AML-193 (cell line): ENCODE data around the gene STK32B.

Source experiments
- DNase-seq, 2 experiments: peaks; one replicate each; lab custom pipeline; 2025; lab: John Stamatoyannopoulos, UW

The STK32B gene

DNA sequence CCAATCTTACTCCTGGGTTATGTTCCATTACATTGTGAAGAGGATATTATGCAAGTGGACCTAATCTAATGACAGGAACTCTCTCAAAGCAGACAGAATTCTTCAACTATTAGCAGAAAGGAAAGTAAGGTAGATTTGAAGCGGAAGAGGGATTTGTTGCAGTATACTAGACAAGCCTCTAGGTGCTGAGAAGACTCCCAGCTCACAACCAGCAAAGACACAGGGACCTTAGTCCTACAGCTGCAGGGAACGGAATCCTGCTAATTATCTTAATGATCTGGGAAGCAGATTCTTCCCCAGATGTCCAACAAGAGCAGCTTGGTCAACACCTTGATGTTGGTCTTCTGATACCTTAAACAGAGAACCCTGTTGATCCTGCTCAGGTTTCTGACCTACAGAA lies 73.6 kb downstream of the STK32B start:
- no peak for DNase-seq

- no peak for DNase-seq
Observed at GRCh38 chr4:5125321-5125720, 74.0 kb downstream of the STK32B start.

- DNase-seq: no peak
Observed at GRCh38 chr4:5126231-5126630, 75.0 kb downstream of the STK32B start.

GRCh38 chr4:5126857-5127256 lies 75.6 kb downstream of the STK32B start:
- DNase-seq: no peak

DNA sequence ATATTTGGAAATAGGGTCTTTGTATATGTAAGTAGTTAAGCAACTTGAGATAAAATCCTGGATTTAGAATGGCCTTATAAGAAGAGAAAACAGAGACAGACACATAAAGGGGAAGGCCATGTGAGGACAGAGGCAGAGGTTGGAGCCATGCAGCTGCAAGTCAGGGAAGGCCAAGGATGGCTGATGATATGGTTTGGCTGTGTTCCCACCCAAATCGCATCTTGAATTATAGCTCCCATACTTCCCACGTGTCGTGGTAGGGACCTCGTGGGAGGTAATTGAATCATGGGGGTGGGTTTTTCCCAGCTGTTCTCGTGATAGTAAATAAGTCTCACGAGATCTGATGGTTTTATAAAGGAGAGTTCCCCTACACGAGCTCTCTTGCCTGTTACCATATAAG lies 76.3 kb downstream of the STK32B start:
- DNase-seq: no peak

DNA sequence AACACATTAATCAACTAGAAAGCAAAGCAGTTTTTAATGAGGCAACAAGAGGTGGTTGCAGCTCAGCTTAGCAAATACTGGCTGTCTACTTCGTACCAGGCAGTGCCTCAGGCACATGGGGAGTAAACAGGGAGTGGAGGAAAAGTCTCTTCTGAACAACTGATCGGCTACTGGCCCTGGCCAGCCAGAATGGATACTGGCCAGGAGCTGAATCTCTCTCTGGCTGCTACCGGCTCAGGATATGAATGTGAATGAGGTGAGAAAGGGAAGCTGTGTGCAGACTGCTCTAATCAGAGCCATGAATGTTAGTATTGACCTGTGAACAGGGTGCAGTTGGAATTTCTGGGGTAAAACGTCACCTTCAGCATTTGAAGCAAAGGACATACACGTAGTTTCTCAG lies 77.3 kb downstream of the STK32B start:
- DNase-seq: no peak

DNA sequence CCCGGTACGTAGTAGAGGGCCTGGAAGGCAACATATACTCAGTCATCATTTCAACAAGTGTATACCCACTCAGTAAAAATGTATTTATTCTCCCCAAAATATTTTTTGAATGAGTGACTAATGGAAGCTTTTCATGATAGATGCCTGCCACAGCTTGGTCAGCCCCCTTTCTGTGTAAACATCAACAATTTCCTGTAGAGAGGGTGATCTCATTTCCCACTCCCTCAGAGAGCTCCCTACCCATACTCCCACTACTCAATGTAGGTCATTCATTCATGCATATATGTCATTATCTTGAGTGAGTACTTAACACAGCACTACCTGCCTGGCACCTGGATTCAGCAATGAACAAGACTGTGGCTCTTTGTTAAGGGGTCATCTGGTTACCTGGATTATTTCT lies 81.9 kb downstream of the STK32B start:
- no peak for DNase-seq

- no peak for DNase-seq
Observed at GRCh38 chr4:5133933-5134594, 82.8 kb downstream of the STK32B start.

DNA sequence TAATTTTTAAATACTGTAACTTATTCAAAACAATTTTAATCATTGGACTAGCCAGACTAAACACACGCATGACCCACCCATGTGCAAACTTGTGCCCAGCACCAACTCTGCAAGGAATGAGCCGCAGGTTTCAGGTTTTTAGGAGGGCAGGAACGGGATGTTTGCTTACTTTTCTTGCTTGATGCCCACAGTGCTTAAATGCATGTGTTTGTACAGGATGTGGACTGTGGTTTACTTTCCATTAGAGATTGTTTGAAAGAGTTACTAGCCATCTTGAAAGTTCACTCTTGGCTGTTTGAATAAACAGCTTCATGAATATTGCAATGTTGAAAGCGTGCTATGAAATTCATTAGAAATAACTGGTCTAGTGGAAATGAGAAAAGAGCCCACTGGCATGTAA lies 83.3 kb downstream of the STK32B start:
- no peak for DNase-seq

- no peak for DNase-seq
Observed at GRCh38 chr4:5137226-5137625, 85.9 kb downstream of the STK32B start.

DNA sequence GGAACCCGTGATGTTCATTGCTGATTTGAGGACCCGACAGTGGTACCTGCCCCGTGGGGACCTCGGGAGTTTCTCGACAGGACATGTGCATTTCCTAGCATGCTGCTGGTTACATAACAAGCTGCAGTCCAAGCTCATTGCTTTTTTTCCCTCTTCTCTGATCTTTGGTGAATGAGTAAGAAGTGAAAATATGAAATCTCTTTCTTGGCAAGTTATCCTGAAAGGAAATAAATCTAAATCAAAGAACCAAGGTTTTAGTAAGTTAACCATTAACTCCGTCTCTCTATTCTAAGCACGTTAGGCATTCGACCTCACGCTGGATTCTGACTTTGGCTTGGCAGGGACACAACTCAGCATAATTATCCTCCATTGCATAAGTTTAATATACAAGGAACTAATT lies 86.6 kb downstream of the STK32B start:
- no peak for DNase-seq

DNA sequence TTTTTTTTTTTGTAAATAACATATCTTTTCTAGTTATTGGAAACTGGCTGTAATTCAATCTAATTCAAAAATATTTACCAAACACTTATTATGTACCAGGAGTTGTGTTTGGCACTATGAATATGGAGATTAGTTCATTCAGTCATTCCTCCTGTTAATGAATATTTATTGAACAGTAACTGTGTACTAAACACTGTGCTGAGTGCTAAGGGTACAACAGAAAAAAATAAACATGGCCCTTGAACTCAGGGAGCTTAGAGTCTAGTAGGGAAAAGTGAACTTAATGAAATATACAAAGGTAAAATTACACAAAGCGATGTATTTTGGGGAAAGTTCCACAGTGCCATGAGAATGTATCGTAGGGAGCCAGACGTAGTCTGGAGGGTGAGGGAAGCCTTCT lies 87.1 kb downstream of the STK32B start:
- no peak for DNase-seq

DNA sequence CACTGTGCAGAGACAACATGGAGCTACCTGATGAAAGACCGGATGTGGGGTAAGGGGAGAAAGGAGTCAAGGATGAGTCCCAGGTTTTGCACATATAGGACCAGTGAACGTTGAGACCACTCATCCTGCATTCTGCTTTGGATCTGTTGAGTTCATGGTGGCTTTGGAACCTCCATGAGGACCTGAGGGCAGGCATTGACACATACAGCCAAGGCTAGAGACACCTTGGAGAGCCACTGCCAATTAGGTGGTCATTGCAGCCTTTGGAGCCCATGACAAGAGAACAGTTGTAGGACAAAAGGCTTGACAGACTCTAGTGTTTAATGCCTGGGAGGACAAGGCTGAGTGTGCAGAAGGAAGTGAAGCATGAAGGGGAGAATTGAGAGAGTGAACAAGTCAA lies 87.9 kb downstream of the STK32B start:
- DNase-seq: no peak

- DNase-seq: no peak
Observed at GRCh38 chr4:5141802-5142201, 90.5 kb downstream of the STK32B start.

DNA sequence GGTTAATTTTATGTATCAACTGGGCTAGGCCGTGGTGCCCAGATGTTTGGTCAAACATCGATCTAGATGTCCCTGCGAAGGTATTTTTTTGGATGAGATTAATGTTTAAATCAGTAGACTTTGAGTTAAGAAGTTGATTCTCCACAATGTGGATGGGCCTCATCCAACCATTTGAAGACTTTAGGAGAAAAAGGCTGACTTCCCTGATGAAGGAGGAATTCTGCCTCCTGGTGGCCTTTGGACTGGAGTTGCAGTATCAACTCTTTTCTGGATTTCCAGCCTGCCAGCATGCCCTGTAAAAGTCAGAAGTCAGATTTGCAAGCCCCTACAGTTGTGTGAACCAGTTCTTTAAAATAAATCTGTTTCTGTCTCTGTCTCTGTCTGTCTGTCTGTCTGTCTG lies 91.4 kb downstream of the STK32B start:
- DNase-seq: peak; percentile 28 to 48

- no peak for DNase-seq
Observed at GRCh38 chr4:5143306-5143861, 92.1 kb downstream of the STK32B start.

- DNase-seq: no peak
Observed at GRCh38 chr4:5143940-5144339, 92.7 kb downstream of the STK32B start.

DNA sequence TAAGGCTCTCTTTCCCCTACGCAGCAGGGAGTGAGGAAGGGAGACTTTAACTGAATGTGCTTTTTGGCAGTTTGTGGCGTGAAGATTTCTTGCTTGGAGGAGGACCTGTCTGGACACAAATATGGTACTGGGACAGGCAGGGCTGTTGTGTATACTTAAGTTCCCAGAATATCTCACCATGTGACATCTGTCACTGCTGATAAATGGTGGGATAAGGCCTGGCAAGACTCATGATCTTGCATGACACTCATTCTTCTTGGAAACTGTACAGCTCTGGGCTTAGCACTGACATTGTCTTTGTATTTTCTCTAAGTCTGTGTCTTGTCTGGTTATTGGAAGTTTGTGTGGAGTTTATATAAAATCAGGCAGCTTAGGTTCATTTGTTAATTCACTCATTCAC lies 93.1 kb downstream of the STK32B start:
- no peak for DNase-seq

GRCh38 chr4:5146248-5146647 lies 95.0 kb downstream of the STK32B start:
- DNase-seq: no peak

DNA sequence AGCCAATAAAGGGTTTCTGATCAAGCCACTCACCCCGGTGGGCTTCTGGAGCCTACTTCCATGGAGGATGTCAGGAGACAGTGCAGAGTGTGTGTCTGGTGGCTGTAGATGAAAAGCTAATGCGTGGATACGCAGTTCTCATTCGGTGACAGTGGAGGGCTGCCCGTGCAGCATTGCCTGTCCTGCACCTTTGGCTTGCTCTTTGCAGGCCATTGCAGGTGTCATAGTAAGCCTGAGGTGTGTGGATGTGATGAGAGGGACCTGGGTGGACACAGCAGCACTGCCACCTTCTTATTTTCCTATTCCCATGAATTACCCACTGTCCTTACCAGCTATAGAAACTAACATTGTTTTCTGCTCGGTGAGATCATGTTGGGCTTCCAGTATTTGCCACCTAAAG lies 101.2 kb downstream of the STK32B start:
- DNase-seq: no peak

- DNase-seq: no peak
Observed at GRCh38 chr4:5156682-5157081, 105.4 kb downstream of the STK32B start.

DNA sequence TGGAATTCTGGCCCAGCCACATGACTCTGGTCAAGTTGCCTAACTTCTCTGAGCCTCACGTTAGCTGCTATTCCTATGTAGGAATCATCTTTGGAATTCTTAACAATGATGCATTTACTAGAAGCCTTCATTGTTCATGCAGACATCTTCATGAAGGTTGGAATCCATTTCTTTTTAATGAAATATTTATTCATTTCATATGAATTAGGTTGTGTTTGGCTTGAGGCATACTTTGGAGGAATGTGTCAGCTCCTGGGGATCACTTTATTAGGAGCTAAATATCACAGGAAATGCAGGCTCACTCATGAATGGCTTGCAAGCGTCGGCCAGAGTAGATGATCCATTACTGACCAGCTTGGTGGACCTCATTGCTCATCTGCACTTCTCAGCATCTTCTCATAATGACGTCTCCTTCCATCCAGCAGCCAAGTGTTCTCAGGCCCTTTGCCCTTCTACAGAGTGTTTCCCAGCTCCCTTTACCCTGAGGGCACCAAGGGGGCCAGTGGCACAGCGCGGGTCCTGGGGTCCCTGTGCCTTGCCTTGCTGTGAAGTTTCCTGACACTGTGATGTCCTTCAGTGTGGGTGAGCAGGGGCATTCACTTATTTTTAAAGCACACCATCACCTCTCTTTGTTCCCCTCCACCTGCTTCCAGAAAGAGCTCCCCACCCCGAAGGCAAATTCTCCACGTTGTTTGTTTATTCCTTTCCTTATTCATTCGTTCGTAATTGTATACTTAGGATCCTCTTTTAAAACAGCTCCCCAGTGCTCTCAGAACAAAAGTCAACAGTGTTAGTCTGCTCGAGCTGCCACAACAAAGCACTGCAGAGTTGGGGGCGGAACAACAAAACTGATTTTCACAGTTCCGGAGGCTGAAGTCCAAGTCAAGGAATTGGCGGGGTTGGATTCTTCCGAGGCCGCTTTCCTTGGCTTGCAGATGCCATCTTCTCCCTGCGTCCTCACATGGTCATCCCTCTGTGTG lies 106.8 kb downstream of the STK32B start:
- DNase-seq: no peak

DNA sequence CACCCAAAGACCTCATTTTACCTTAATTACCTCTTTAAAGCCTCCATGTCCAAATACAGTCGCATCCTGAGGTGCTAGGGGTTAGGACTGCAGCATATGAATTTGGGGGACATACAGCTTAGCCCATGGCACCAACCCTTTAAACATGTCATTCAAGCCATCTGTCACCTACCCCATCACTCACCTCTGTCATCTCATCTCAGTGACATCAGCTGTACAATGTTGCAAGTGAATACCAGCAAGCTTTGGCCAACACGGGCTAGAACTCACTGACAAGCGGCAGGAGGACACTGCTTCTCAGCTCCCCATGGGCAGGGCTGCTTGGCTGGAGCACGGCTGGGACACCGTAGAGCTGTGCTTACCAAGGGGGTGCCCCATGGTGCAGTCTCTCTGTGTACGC lies 107.5 kb downstream of the STK32B start:
- no peak for DNase-seq
